NCI-H748 treated with DMSO at 0.1 percent for 48 hours (cell line): ENCODE measurements around the gene SLC51A.
"Not testable (repeated sequence)": the region's sequence is repeated elsewhere in the genome, so short reads cannot be mapped to it uniquely, and the experiment has no call there.

Source experiments
- DNase-seq: peaks from one replicate; lab custom pipeline; 2025; lab: John Stamatoyannopoulos, UW

Gene SLC51A

GRCh38 chr3:196193133-196193735 lies 23.1 kb upstream of the SLC51A start:
- DNase-seq = no peak

DNA sequence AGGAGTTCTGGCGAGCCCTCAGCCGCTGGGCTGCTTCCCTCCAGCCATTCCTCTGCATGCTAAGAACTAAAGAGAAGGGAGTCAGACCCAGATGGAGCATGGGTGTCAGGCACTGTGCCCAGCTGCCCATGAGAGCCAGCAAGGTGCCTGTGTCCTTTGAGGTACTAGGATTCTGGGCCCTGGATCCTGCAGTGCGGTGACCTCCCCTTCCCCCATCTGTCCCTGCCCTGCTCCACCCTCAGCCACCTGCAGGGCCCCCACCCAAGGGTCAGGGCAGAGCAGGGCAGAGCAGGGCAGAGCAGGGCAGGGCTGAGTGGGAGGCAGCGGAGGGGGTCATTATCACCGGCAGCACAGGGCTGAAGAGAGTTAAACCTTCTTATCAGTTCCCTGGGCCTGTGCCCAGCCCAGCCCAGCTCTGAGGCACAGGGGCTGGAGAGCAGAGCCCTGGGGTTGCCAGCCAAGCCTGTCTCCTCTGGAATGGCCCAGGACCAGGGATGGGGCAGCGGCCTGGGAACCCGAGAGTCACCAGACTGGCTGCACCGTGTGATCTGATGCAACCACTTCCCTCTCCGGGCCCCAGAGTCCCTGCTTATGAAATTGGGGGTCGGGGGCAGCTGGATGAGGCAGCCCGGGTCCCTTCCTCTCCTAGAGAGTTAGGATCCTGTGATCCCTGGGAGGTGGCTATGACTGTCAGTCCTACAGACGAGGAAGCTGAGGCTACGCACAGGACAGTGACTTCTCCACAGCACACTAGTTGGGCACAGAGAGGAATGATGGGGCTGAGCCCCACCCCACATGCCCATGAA lies 22.4 kb upstream of the SLC51A start:
- DNase-seq = no peak

DNA sequence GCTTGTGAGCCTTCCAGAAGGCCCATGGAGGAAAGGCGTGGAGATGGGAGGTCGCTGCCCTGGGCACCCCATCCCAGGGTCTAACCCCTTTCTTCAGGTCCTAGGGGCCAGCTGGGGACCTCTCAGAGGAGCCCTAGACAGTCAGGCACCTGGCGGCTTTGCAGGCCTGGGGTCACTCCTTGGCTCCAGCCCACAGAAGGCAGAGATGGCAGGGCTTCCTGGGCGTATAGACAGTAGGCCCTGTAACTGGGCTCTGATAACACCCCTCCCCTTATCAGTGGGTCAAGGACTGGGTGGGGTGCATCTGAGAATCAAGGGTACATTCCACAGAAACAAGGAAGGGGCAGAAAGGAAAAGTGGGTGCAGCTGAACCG lies 21.8 kb upstream of the SLC51A start:
- no peak for DNase-seq

- DNase-seq = no peak
These were observed 20.6 kb upstream of the SLC51A start for GRCh38 chr3:196195664-196196265.

DNA sequence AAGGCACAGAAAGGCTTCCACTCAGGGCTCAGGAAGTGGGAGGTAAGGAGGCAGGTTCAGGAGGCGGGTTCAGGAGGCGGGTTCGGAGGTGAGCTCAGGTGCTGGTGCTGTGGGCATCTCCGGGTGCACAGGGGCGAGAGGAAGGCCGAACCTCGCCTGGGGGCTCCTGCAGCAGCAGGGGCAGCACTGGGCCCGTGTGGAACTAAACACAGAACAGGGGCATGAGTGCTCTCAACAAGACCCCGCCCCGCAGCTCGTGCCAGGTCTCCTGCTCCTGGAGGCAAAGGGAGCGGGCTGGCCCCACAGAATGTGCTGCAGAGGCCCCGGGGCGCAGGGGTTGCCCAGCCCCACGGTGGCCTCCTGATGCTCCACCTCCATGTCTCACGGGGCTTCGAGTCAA lies 18.8 kb upstream of the SLC51A start:
- no peak for DNase-seq

DNA sequence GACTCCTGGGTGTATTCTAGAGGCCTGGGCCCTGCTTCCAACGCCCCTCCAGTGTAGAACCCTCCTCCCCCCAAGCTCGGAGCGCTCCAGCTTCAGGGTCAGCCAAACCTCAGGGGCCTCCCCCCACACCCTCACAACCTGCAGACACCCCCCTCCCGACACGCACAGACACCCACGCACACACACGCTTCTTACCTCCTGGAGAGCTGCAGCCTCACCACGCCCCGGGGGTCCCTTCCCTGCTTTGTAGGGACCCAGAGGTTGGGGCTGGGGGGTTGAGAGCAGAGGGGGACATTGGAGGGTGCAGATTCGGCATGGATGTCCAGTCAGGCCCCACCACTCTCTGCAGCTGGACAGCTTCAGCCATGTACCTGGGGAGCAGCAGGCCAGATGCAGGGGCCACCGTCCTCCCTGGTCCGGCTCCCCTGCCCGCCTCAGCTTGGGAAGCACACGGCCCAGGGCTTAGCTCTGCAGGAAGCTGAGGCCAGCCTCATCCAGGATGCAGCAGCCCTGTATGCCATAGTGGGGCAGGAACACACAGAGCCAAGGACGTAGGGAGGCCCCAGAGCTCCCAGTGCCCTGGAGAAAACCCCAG lies 18.2 kb upstream of the SLC51A start:
- DNase-seq = no peak

GRCh38 chr3:196198771-196199753 lies 17.3 kb upstream of the SLC51A start:
- DNase-seq = no peak

DNA sequence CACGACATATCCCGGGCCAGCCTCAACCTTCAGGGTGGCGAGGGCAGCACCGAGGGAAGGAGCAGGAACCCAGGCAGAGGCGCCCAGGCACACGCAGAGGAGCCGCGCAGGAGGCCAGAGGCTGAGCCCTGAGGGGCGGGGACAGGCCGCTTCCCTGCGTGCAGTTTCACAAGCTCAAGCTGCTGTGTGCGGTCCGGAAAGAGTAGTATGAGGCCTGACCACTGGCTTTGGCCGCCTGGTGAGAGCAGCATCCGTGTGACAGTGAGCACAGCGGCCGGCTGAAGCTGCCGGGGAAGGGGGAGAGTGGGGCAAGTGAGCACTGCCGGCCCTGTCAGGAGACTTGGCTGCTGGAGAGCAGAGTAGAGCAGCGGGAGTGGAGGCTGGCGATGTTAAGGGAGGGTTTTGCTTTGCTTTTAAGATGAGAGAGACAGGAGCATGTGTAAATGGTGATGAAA lies 13.8 kb upstream of the SLC51A start:
- DNase-seq = no peak

- no peak for DNase-seq
These were observed 12.5 kb upstream of the SLC51A start for GRCh38 chr3:196203846-196204245.

DNA sequence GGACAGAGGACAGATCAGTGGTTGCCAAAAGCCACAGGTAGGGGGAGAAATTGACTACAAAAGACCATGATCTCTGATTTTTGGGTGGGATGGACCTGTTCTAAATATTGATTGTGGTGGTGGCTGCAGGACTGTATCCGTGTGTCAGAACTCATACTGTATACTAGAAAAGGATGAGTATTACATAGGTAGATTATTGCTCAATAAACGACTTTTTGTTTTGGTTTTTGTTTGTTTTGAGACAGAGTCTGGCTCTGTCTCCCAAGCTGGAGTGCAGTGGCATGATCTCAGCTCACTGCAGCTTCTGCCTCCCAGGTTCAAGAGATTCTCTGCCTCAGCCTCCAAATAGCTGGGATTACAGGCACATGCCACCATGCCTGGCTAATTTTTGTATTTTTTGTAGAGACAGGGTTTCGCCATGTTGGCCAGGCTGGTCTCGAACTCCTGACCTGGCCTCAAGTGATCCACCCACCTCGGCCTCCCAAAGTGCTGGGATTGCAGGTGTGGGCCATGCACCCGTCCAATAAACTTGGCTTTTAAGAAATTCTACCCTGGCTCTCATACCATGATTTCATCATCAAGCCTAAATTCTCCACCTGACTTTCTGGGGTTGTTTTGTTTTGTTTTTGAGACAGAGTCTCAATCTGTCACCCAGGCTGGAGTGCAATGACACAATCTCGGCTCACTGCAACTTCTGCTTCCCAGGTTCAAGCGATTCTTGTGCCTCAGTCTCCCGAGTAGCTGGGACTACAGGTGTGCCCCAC lies 10.7 kb upstream of the SLC51A start:
- not testable (repeated sequence) for DNase-seq

- no peak for DNase-seq
These were observed 9.0 kb upstream of the SLC51A start for GRCh38 chr3:196207159-196207832.

DNA sequence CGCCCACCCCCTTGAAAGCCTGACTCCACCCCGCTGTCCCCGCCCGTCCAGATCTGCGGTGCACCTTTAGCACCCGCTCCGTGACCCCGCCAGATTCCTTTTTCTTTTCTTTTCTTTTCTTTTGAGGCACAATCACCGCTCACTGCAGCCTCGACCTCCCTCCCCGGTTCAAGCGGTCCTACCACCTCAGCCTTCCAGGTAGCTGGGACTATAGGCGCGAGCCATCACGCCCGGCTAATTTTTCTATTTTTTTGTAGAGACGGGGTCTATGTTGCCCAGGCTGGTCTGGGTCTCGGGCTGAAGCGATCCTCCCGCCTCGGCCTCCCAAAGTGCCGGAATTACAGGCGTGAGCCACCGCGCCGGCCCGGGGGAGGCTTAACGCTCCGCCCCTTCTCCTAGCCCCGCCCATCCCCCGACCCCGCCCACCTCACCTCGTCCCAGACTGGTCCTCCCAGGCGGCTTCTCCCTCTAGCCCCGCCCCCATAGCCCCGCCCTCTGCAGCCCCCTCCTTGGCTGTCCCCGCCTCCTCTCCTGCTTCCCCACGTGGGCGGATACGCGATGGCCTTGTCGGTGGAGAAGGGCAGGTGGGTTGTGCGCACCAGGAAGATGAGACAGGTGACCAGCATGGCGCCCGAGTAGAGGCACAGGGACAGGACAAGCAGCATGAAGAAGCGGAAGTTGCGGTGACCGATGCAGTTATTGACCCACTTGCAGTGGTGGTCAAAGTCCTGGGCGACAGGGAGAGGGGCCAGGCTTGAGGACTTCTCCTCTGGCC lies 8.3 kb upstream of the SLC51A start:
- no peak for DNase-seq

- DNase-seq = no peak
These were observed 7.2 kb upstream of the SLC51A start for GRCh38 chr3:196208942-196209695.

DNA sequence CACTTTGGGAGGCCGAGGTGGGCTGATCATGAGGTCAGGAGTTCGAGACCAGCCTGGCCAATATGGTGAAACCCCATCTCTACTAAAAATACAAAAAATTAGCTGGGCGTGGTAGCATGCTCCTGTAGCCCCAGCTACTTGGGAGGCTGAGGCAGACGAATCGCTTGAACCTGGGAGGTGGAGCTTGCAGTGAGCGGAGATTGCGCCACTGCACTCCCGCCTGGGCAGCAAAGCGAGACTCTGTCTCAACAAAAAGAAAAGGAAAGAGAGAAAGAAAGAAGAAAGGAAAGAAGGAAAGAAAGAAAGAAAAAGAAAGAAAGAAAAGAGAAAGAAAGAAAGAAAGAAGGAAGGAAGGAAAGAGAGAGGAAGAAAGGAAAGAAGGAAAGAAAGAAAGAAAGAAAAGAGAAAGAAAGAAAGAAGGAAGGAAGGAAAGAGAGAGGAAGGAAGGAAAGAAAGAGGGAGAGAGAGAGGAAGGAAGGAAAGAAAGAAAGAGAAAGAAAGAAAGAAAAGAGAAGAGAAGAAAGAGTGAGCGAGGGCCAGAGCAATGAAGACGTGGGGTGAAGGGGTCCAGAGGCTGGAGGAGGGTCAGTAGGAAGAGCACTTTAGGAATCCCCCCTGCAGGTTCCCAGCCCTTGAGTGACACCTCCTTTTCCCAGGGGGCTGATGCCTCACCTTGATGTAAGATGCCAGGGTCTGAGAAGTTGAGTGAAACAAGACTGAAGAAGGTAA lies 6.2 kb upstream of the SLC51A start:
- not testable (repeated sequence) for DNase-seq

GRCh38 chr3:196210673-196211556 lies 5.4 kb upstream of the SLC51A start, which contains the start of gene ZDHHC19:
Gene ZDHHC19, minus strand, starts transcription at chr3:196211400. Its CDS starts 85 bp downstream, at chr3:196211315.
- no peak for DNase-seq

DNA sequence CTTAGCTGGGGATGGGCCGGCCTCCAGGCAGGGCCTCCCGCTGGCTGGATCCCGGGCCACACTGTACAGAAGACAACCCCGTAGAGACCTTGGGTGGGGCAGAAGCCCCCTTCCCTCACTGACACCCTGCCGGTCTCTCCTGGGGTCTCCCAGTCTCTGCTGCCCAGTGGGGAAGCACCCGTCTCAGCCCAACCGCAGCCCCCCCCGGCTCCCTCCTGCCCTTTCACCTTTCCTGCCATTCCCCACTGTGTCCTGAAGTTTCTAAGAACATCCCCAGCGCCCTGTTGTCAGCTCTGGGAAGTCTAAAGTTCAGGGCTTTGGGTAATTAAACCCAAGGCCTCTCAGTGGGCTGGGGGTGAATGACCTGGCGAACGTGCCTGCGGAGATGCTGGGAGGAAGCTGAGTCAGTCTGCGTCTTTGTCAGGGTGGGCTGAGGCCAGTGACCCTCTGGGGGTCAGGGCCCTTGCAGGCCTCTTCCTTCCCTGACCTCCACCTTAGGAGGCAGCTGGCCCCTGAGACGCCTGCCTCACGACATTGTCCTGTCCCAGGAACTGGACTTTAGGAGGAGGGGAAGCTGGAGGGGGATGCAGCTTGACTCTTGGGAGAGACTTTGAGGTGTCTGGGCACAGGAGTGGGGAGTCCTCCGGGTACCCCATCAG lies 1.4 kb upstream of the SLC51A start:
- DNase-seq = no peak
